NCI-H1694 (cell line): Measurements from ENCODE around the gene CDH22.

ENCODE experiments used
- DNase-seq: peaks from one replicate; lab custom pipeline; 2025; lab: John Stamatoyannopoulos, UW

CDH22 gene

DNA sequence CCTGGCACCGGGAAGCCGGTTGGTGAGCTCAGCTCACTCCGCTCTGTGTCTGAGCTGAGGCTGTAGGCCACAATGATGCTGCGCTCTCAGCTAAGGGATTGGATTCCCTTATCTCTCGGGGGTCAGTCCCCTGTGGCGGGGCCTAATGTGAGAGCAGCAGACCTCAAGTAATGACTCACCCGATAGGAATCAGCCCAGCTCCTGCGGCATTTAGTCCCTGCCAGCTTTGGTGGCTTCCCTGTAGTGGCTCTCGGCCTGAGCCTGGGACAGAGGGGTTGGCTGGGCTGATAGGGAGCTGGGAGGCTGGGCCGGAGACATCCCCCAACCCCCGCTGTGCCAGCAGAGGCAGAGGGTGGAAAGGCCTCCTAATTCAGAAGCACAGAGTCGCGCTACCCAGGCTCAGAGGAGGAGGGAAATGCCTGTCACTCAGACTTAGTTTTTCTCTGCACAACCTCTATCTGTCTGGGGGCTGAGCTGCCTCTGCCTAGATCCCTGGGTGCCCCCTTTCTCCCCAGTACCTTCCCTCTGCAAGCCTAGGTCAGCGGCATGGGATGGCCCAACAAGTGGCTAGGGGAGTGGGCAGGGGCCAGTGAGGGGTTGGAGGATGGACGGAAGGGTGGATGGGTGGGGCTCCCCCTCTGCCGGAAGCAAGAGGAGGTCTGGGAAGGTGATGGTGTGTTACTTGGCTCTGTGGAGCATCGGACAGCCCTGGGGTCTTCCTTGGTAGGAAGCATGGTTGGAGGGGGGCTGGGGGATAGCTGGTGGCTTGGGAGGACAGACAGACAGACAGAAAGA is 92.2 kb downstream of the CDH22 start:
- no peak for DNase-seq

DNA sequence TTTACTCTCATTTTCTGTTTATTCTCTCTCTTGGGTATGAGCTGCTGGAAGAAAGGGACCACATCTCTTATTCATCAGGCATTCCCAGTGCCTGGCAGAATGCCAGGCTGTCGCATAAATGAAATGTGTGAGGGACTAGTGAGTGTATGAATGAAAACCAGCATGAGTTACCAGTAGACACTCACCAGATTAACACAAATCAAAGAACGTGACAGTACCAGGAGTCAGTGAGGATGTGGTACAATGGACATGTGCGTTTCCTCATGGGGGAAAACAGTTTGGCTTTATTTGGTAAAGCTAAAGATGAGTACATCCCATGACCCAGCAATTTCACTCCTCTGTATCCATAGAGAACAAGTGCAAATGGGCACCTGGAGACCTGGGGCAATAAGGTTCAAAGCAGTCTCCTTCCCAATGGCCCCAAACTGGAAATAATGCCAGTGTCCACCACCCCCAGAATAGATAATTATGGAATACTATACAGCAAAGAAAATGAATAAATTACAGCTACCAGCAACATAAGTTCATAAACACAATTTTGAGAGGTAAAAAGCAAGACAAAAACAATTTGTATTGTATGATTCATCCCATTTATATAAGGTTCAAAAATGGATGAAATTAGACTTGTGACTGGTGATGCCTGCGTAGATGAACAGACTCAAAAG is 93.3 kb downstream of the CDH22 start:
- peak; percentile 15 for DNase-seq

DNA sequence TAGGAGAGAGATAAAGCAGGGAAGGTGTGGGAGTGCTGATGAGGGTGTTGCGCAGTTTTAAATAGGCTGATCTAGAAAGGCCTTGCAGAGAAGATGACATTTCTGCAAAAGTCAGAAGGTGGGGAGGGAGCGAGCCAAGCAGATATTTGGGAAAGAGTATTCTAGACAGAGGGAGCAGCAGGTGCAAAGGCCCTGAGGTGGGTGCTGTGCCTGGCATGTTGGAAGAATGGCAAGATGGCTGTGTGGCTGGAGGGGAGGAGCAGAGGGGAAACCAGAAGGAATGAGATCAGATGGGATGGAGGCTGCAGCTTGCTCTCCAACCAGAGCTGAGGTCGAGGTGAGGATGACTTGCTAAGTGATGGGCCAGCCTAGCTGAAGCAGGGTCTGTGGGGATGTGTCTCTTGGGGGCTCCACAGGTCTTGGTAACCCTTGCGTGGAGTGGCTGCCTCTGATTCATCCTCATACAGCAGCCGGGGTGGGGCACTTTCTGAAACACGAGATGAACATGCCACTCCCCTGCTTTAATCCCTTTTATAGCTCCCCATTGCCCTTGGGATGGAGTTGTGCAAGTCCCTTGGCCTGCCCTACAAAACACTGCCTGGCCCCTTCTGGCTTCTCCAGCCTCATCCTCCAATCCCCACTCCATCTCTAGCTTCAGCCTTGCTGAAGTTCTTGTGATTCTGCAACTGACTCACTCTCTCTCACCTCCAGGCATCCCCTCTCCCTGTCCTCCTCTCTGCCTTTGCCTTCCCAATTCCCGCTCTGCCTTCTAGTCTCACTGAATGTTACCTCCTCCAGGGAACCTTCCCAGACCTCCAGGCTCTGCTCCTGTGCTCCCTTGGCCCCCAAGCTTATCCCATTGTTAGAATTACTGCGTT is 94.1 kb downstream of the CDH22 start:
- DNase-seq = no peak

DNA sequence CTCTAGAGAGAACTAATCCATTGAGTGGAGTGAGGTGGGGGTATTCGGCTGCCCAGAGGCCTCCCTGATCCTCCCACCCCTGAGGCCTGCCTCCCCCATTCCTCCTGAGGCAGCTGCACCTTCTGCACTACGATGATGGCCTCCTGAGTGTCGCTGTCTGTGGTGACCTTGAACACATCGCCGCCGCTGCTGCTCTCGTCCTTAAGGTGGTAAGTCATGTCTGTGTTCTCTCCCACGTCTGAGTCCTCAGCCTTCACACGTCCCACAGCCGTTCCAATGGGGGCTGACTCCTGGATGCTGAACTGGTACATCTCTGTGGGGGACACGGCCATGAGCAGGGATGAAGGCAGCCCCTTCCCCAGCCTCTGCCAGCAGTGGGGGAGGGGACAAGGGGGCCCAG is 95.4 kb downstream of the CDH22 start:
- no peak for DNase-seq

DNA sequence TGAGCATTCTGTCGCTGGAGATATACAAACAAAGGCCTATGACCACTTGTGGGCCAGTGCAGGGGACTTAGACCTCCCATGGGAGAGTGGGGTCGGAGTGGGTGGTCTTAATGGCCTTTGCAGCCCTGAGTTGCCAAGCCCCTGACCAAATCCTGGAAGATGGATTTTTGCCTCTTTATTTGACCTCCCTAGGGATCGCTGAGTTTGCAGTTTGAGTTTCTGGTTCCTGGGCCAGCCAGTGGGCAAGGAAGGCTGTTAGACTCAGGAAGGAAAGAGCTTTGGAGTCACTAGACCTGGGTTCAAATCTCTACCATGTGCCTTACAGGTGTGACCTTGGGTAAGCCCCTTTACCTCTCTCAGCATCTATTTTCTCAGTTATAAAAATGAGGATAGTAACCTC is 96.0 kb downstream of the CDH22 start:
- DNase-seq = no peak

DNA sequence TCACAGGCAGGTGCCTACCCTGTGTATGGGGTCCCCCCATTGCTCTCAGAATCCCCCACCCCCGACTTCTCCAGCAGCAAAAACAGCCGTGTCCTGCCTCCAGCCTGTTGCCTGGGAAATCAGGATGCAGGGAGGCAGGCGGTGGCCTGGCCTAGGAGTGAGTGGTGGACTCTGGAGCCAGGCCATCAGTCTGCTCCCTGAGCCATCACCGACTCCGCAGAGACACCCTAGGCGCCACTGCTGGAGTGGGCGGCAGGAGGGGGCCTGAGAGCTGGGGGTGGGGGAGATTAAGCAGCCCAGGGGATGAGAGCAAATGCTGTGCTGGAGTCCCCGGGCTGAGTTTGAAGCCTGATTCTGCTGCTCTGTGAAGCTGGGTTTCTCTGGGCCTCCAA is 97.0 kb downstream of the CDH22 start:
- no peak for DNase-seq

DNA sequence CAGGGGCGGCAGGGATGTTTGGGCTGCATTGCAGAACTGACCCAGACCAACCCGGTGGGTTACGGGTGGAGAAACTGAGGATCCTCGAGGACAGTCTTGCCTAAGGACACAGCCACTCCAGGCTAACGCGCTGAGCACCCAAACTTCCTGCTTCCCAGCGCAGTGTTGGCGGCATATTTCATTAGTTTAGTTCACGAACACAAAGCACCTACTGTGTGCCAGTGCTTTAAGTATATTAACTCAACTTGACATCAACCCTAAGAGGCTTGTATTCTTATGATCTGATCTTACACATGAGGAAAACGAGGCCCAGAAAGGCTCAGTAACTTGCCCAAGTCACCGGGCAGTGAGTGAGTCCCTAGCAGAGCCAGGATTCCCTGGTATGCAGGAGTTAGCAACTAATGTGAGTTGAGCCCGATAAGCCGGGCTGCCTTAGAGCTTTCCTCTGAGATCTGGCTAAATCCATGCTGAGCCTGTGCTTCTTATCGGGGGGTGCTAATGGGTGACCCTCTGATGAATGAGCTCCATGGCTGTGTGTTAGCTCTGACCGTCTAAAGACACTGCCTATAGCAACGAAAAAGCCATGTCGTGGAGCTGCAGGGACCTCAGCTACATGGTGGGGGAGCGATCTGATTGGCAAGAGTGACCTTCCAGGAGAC is 97.5 kb downstream of the CDH22 start:
- DNase-seq = no peak

DNA sequence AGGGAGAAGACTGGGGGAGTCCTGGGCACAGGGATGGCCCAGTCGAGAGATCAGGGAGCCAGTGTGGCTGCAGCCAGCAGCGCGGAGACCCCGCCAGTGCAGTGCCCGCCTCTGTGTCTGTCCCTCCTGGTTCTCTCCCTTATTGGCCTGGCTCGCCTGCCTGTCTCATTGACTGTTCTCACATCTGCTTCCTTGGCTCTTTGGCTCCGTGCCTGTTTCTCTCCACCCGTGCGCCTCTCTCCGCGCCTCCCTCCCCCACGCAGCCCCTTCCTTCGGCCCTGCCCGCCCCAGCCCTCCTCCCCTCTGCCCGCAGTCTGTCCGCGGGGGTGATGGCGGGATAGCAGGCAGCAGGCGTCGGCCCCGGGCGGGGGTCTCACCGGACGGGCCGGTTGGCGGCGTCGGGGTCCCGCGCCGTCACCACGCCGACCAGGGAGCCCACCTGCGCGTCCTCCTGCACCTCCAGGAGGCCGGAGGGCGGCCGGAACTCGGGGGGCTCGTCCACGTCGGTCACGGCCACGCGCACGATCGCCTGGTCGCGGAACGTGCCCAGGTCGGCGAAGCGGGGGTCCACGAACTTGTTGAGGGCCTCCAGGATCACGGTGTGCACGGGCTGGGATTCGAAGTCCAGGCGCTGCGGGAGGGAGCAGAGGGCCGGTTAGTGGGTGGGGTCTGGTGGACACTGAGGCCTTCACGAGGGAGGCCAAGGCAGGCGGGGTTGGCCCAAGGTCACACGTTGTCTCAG is 98.2 kb downstream of the CDH22 start:
- peak; percentile 86 for DNase-seq

DNA sequence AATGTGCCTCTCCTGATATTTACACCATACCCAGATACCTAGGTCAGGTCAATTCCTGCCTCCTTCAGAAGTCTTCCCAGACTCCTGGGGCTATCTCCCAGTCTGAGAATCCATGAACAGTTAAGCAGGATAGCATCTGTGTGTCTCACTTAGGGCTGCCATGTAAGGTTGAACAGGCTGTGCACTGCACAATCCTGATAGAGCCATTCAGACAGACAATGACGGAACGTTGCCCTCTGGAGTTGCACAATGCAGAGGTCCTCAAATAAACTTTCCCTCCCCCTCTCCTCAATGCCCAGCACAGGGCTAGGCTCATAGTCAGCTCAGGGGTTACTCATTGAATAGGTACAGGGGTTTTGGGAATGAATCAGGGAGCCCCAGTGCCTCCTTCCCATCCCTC is 100.5 kb downstream of the CDH22 start:
- DNase-seq = no peak

DNA sequence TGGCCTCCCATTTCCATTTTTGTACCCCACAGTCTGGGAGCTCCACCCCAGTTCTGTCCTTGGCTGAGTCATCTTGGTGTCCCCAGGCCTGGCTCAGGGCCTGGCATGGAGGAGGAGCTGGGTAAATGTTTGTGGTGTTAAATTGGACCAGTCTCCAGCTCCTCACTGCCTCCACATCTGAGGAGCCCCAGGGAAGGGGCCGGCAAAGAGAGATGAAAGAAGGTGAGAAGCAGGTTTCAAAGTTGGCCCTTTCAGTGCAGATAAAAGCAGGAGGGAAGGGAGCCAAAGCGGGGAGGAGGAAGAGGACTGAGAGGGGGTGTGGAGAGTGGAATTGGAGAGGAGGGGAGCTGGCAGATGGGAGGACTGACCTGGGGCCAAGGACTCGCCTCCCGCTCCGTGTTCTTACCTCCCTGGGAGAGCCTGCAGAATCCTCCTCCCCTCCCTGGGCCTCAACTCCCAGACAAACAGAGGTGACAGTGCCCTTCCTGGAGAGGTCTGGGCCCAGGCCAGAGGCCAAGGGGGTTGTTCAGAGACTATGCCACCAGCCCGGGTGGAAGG is 101.2 kb downstream of the CDH22 start:
- DNase-seq = no peak

DNA sequence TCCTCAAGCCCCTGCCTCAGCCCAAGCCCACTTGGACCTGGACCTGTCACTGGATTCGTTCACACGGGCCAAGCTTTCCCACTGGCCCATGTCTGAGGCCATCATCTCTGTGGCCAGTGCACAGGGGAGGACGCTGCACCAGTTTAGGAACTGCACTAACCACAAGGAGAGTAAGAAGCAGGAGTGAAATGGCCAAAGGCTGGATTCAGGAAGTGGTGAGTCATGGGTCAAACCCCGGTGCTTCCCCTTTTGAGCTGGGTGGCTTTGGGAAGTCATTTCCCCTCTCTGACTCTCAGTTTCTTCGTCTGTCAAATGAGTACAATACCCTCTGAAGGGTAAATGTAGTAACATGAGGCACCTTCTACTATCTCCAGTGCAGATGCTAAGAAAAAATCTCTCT is 102.3 kb downstream of the CDH22 start:
- no peak for DNase-seq

DNA sequence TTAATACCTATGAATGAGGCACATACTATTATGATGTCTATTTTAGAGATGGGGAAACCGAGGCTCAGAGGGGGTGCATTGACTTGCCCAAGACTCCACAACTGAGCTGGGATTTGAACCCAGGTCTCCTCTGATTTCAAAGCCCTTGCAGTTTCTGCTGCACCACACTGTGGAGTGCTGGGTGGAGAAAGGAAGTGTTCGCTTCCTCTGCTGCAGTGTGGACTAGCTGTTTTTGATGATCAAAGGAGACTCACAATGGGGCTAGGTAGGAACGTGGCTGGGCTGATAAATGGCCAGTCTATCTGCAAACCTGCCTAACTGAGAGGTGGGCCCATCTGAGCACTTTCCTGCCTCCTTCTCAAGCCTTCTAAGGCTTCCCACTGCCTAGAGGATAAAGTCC is 102.9 kb downstream of the CDH22 start:
- no peak for DNase-seq

DNA sequence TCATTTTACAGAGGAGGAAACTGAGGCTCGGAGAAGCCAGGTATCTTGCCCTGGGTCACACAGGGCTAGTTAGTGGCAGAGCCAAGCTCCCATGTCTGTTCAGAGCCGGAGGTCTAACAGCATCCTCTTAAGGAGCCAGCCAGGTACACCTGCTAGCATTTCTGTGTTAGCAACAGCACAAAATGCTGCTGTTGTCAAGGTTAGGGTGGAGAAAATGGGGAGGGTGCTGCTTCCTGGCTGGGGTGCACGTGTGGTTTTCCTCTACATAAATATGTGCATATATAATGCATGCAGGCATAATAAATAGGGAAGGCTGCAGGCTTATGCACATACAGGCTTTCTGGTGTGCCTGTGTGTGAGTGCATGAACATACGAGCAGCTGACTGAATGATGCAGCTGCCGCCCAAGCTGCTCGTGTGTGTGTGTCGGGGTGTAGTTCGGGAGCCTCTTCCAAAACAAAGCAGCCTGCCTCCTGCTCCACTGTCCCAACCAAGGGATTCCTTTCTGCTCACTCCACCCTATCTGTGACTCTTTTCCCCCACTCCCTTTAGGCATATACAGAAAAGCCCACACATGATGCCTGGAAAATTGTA is 103.6 kb downstream of the CDH22 start:
- DNase-seq = peak; percentile 60

DNA sequence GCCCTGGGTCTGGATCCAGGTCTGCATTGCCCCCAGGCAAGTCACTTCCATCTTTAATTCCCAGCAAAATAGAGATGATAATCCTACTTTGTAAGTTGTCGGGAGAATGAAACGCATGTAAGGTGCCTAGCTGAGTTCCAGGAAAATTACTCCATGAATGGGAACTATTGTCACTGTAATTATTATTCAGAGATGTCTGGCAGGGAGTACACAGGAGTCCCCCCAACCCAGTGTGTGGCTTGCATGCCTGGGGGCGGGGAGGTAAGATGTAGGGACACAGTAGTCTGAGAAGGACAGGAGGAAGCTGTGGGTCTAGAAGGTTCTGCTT is 104.8 kb downstream of the CDH22 start:
- DNase-seq = no peak

DNA sequence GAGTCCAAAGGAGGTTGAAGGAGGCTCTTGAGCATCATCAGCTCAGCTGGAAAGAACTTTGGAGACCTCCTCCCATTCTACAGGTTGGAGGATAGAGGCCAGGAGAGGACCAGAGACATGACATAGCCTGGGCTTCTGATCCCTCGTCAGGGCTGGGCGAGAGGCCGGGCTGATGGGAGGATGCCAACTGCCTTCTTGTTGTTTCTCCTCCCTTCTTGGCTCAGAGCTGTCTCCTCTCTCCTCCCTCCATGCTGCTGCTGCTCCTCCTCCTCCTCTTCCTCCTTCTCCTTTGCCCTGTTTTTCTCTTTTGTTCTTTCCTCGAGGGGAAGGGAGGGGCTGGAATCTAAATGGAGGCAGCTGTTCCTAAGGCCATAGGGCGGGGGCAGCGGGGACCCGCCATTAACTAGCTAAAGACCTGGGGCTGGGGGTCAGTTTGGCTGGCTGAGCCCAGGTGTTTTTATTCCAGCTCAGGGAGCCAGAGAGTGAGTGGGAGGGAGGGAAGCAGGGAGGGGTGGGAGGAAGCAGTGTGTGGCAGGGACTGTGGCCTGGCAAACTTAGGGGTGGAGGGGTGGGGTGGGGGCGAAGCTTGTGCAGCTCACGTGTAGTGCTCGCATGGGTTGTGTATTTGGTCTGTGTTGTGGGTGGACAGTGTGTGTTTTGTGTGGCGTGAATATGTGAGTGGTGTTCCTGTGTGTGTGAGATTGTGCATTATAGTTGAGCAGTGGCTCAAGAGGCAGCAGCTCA is 105.4 kb downstream of the CDH22 start:
- no peak for DNase-seq

DNA sequence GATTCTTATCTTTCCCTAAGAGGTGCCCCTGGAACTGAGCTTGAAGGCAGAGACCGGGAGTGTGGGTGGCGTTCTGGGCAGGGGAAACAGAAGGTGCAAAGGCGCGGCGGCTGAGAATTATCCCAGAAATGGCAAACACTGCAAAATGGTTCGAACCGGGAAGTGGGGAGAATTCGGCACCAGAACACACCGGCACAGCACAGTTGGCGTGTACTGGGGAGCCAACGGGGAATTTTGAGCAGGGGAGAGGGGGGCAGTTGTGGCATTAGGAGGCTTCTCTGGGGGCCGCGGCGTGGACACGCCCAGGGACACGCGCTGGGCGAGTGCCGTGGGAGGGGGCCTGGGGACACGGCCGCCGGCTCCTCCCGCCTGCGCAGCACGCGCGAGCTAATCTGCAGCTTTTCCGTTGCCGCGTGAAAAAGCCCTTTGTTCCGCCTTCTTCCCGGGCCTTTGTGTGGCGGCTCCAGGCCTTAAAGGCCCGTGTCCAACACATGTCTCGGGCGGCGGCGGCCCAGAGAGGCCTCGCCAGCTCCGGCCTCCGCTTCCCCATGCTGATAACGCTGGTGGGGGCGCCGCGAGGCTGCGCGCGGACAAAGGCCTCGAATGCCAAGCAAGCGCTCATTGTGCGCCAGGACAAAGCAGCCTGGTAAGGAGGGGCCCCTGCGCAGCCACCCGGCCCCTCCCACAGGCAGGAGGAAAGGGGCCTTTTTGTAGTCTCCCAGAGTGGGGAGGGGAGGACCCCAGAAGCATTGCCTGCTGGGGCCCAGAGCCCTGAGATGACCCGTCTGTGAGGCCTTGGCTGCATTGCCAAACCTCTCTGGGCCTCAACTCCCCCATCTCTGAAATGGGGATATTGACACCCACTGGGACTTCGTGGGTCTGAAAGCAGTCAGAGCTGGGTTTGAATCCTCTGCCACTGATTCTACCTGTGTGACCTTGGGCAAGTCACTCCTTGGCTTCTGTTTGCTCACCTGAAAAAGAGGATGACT is 107.4 kb downstream of the CDH22 start:
- DNase-seq = no peak

DNA sequence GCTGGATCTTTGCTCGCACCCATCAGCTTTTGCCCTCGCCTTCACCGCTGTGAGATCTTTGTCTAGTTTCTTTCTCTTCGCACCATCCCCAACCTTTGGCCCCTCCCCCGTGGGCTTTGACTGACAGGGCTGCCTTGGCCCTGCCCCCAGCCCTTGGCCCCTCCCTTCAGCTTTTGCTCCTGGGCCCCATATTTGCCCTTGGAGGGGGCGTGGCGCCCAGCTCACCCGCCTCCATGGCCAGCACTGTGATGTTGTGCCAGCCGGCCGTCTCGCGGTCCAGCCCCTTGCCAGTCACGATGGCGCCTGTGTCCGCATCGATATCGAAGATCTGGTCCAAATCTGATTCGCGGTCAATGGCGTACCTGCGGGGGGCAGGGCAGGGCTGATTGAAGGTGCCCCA is 109.1 kb downstream of the CDH22 start:
- no peak for DNase-seq

DNA sequence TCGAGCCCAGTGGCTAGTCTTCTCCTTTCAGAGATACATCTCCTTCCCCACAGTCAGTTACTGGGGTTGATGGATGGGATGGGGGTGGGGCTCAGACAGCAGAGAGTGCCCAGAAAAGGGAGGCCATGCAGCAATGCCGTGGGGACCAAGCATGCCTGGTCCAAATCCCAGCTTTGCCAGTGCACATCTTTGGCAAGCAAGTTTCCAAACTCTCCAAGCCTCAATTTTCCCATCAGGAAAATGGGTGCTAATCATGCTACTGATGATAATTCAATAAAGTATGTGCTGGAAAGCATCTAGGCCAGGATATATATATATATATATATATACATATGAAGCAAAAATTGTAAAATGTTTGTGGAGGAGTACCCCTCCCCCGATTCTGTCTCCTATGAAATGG is 111.3 kb downstream of the CDH22 start:
- no peak for DNase-seq
